GM19328 (cell line): ENCODE measurements around the gene GPATCH8.
A peak's percentile ranks its signal among the peaks of the same experiment; 100 is the strongest.
"Not testable (repeated sequence)": the region's sequence is repeated elsewhere in the genome, so short reads cannot be mapped to it uniquely, and the experiment has no call there.

Experiments used
- ATAC-seq: cut with Tn5 transposase; IDR thresholded peaks from one replicate; pipeline ENCODE4 v1.9.1; 2021; ENCODE audit warnings: mild to moderate bottlenecking, moderate library complexity; ENCODE audit not compliant: unreplicated experiment

The GPATCH8 gene

DNA sequence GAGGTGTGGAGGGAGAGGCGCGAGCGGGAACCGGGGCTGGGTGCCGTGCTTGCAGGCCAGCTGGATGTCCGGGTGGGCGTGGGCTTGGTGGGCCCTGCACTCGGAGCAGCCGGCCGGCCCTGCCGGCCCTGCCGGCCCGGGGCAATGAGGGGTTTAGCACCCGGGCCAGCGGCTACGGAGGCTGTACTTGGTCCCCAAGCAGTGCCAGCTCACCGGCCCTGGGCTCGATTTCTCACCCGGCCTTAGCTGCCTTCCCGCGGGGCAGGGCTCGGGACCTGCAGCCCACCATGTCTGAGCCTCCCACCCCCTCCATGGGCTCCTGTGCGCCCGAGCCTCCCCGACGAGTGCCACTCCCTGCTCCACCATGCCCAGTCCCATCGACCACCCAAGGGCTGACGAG is 24.7 kb upstream of the GPATCH8 start:
- no peak for ATAC-seq

- no peak for ATAC-seq
Observed at GRCh38 chr17:44527102-44527501, 23.9 kb upstream of the GPATCH8 start.

- ATAC-seq, result no peak
Observed at GRCh38 chr17:44523672-44523972, 20.4 kb upstream of the GPATCH8 start.

DNA sequence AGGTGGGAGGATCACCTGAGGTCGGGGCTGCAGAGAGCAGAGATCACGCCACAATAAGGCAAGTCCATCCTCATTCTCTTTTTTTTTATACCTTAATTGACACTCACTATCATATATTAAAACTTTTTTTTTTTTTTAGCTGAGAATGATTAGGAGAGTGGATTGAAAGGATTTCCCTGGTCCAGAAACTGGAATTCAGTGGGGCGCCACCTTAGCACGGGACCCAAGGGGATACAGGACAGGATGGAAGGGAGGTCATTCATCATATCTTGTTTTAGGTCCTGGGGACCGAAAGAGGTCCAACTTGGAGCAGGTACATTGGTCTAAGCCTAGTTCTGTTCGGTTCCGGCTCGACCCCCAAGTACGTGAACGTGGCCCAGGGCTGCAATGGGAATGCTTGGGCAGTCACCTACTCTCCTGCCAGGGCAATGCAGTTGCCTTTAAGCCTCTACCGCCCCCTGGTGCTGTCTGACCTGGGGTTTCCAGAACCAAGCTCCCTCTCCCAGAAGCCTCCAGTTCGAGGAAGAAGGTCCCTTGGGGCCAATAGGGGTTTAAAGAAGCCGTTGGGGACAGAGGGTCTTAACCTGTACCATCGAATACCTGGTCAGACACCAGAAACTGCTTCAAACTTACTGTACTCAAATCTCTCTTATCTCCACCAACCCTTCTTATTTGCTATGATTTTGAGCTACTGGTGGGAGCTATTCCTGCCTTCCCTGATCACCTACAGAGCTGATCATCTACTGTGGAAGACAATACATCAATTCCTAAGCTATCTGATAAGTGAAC is 19.9 kb upstream of the GPATCH8 start:
- no peak for ATAC-seq

DNA sequence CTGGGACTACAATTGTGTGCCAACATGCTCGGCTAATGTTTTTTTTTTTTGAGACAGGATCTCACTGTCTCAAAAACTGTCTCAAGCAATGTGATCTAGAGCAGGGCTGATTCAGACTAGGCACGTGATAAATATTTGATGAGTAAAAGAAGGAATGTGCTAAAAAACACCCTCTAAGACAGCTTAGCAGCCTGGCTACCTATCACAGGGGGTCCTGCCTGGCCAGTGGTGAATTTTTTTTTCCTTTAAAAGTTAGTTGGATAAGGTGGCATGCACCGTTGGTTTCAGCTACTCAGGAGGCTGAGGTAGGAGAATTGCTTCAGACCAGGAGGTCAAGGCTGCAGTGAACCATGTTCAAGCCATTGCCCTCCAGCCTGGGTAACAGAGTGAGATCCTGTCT is 14.8 kb upstream of the GPATCH8 start:
- no peak for ATAC-seq

DNA sequence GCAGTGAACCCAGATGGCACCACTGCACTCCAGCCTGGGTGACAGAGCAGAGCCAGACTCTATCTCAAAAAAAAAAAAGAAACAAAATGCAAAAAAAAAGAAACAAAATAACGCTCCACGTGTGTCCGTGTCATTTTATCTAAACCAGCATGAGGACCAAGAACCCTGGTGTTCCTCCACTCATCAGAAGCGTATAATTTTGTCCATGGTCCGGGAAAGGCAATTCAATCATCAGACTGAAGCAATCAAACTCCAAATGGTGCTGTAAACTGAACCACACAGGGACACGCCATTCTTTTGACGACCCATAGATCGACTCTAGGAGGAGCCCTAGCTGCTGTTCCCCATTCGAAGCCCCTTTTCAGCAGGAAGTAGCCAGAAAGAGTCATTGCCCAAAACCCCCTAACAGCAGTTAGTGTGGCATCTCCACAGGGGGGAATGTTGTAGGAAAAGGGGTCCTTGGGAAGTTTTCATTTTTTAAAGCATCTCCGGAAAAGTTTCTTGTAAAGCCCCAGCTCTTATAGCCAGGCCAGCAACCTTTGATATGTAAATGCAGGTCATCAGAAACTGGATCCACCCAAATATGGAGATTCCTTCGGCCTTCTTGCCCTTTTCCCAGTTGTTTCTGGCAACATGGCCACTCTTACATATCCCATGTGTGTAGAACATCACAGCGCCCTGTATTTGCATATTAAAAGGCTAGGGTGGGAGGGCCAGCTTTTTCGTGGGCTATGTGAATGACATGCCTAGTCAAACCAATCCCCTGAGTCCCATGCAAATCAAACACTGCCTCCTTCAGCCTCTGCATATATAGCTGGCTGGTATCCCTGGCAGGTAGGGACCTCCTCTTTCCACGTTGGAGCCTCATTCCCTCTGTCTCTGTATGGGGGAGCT is 8.3 kb upstream of the GPATCH8 start:
- ATAC-seq, result not testable (repeated sequence)

- not testable (repeated sequence) for ATAC-seq
Observed at GRCh38 chr17:44506939-44507604, 3.9 kb upstream of the GPATCH8 start.

GRCh38 chr17:44502598-44503146 is 534 bp downstream of the GPATCH8 start:
- peak; percentile 6 for ATAC-seq

- ATAC-seq, result no peak
Observed at GRCh38 chr17:44501866-44502375, 1.3 kb downstream of the GPATCH8 start.

- ATAC-seq, result no peak
Observed at GRCh38 chr17:44499722-44500121, 3.5 kb downstream of the GPATCH8 start.

- no peak for ATAC-seq
Observed at GRCh38 chr17:44496815-44497214, 6.4 kb downstream of the GPATCH8 start.

GRCh38 chr17:44493339-44493738 is 9.9 kb downstream of the GPATCH8 start:
- no peak for ATAC-seq

GRCh38 chr17:44492706-44493272 is 10.4 kb downstream of the GPATCH8 start:
- ATAC-seq, result no peak

GRCh38 chr17:44489581-44489980 is 13.6 kb downstream of the GPATCH8 start:
- no peak for ATAC-seq

- ATAC-seq, result no peak
Observed at GRCh38 chr17:44487170-44487569, 16.0 kb downstream of the GPATCH8 start.

- ATAC-seq, result no peak
Observed at GRCh38 chr17:44473367-44473766, 29.8 kb downstream of the GPATCH8 start.

DNA sequence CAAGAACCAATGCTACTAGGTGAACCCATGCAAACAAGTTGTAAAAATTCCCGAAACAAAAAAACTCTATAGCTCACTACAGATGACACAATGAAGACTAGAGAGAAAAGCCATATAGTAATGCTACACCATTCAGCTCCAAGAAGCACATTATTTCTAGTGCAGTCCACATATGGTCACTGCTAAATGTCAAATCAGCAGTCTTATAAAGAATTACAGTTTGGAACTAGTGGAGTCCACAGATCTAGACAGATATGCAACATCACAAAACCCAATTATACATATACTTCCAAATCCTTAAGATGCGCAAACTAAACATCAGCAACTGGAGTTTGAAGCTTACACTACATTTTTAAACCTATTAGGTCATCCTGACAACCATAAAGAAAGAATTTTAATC is 33.5 kb downstream of the GPATCH8 start:
- ATAC-seq, result no peak

- no peak for ATAC-seq
Observed at GRCh38 chr17:44467108-44467507, 36.1 kb downstream of the GPATCH8 start.

- no peak for ATAC-seq
Observed at GRCh38 chr17:44466339-44466738, 36.9 kb downstream of the GPATCH8 start.

DNA sequence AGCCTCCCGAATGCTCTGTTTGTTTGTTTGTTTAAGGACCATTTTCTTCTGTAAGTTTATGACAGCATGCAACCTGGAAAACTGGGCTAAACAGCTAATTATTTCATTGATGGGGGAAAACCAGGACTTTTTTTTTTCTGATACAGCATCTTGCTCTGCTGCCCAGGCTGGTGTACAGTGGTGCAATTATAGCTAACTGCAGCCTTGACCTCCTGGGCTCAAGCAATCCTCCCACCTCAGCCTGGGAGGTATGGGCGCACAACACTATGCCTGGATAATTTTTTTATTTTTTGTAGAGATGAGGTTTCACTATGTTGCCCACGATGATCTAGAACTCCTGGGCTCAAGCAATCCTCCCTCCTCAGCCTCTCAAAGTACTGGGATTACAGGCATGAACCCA is 37.3 kb downstream of the GPATCH8 start:
- ATAC-seq, result no peak

DNA sequence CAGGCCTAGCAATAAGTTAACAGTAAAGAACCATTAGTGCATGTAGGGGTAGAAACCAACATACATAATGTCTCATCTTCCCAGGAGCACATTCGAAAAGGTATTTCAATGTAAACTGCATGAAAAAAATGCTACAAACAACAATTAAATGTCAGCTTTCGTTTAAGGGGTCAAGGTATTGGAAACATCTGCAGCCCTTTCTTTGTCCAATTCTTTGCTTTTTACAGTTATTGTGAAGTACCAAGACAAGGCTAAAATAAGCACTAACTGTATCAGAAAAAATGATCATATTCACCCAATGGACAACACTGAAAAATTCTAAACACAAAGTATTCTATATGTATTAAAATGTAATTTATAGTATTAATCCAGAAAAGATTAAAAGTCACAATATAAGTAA is 37.9 kb downstream of the GPATCH8 start:
- no peak for ATAC-seq
